AML-193 (cell line): ENCODE data around the gene TMEM87A.

Experiments used
- DNase-seq, 2 experiments: peaks; one replicate each; lab custom pipeline; 2025; lab: John Stamatoyannopoulos, UW

Gene TMEM87A

DNA sequence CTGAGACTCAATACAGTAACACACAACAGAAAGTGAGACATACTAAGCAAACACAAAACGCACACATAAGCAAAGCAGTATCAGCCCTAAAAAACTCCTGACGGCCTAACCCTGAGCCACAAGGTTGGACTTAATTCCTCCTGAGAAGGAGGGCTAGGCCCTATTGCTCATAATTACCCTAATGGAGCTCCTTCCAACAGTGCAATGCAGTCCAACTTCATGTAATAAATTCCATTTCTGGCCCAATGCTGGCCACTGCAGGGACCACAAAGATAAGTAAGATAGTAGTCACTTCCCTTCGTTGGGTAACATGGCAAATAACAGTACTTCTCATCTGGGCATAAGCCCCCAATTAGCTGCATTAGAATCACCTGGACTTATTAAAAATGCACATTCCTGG lies 69.3 kb downstream of the TMEM87A start:
- no peak for DNase-seq

DNA sequence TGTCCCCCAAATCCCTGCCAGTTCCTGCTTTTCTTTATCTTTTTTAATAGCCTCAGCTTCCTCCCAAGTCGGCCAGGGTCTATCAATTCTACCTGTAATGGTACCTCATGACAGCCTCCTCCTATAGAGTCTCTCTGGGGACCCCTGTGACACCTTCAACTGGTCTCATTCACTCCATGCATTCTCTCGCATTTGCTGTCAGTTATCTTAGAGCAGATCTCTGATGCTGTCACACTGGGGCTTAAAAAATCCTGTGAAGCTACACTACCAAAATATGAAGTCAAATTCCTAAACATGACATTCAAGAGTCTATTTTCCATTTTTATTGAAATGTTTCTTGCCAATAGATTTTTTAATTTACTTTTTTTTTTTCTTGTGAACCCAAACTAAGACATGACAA lies 70.6 kb downstream of the TMEM87A start:
- no peak for DNase-seq

DNA sequence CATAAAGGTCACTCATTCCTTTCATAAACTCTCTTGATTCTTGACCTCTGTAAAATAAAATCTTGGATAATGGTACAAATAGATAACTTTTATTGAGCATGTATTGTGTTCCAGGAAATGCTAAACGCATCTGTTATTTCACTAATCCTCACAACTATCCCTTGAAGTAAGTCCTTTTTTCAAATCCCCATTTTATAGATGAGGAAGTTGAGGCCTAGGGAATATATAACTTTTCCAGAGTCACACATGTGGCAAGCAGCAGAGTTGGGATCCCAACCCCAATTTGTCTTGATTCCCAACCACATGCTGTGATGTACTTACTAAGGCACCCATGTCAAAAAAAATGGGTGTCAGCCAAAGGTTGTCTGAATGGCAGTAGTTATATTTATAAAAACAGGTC lies 71.4 kb downstream of the TMEM87A start:
- no peak for DNase-seq

GRCh38 chr15:42199126-42199525 lies 74.1 kb downstream of the TMEM87A start:
- no peak for DNase-seq

- DNase-seq = no peak
Measured at GRCh38 chr15:42198516-42198915, 74.7 kb downstream of the TMEM87A start.

GRCh38 chr15:42194513-42194912 lies 78.7 kb downstream of the TMEM87A start:
- DNase-seq = no peak

- no peak for DNase-seq
Measured at GRCh38 chr15:42193383-42193782, 79.8 kb downstream of the TMEM87A start.

DNA sequence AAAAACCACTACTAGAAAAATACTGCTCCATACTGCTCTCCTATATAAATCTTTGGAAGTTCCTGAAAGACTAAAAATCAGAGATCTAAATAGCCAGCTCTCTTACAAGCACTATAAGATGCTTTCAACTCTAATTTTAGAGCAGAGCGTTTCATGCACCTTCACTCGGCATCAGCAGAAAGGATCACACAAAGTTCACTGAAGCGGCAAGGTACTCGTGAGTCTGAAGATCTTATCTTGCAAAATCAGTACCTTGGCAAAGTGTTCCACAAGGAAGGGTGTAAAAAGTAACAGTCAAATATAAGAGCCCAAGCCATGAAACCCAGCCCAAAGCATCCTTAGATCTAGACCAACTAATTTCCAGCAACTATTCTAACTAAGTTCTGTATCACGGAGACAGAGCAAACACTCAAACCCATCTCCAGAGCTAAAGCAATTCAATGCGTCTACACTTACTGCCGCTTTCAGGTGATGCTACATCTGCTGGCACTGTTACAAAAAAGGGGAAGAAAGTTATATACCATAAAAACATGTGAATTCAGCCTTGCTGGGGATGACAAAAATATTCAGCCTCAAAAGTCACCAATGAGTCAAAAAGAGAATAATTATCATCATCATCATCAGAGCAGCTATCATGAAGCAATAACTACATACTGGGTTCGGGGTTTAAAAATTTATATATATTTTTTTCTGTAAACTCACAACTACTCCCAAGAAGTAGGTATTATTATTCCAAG lies 81.5 kb downstream of the TMEM87A start:
- DNase-seq = no peak

GRCh38 chr15:42190370-42190769 lies 82.9 kb downstream of the TMEM87A start:
- no peak for DNase-seq

- no peak for DNase-seq
Measured at GRCh38 chr15:42185801-42186200, 87.4 kb downstream of the TMEM87A start.

DNA sequence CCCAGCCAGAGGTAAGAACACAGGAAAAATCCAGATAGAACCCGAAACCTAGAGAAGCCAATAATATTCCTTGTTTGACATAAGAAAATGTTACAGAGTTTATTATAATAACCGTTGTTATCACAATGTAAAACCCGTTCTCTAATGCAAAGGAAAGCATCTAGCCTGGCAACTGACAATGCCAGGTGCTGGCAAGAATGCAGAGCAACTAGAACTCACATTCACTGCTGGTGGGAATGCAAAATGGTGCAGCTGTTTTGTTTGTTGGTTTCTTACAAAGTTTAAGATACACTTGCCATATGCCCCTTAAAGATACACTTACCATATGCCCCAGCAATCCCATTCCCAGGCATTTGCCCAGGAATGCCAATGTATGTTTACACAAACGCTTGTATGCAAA lies 88.5 kb downstream of the TMEM87A start:
- no peak for DNase-seq

GRCh38 chr15:42184296-42184695 lies 88.9 kb downstream of the TMEM87A start:
- DNase-seq = no peak

DNA sequence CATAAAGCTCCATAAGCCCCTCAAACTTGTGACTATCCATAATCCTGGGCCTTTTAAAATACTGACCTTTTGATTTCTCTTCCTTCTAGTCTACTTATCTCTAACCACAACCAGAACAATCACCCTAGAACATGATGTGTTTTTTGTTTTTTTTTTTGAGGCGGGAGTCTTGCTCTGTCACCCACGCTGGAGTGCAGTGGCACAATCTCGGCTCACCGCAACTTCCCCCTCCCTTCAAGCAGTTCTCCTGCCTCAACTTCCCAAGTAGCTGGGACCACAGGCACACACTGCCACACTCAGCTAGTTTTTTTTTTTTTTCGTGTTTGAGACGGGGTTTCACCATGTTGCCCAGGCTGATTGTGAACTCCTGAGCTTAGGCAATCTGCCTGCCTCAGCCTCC lies 90.3 kb downstream of the TMEM87A start:
- no peak for DNase-seq

DNA sequence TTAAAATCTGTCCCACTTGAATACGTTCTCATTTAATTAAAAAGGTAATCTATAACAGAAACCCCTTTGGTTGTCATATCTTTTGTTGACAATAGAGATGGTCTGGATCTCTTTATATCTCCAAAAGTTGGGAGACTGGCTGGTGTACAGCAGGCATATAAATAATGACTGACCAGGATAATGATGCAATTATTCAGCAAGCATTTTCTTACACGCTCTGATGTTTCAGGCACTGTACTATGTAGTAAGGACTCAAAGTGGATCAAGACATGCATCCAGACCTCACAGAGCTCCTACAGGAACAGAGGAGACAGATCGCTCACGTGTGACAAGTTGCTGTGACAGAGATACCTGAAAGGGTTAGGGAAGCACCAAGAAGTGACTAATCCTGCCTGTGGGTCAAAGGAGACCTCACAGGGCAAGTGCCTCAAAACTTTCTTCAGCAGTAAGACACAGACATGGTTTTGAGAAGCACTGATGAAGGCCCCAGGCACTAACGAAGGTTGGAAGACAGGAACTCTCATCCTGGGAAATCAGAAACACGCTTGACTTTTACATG lies 90.8 kb downstream of the TMEM87A start:
- DNase-seq = no peak

DNA sequence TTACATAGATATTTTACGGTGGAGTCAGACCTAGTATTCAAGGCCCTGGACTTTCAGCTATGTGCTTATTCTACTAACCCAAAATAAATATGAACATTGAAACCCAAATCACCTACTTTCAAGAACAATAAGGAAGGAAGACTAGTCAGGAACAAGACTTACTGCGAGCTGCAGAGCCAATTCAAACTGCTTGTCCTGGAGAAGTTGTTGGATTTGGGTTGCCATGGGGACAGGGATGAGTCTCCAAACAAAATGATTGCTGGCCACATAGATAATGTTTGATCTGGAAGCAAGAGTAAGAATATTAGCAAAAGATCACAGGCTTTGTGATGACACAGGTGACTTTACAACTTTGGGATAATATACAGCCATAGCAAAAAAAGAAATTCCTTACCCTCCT lies 95.2 kb downstream of the TMEM87A start:
- DNase-seq = no peak

- no peak for DNase-seq
Measured at GRCh38 chr15:42175671-42176070, 97.6 kb downstream of the TMEM87A start.

- DNase-seq = no peak
Measured at GRCh38 chr15:42172475-42172874, 100.8 kb downstream of the TMEM87A start.

DNA sequence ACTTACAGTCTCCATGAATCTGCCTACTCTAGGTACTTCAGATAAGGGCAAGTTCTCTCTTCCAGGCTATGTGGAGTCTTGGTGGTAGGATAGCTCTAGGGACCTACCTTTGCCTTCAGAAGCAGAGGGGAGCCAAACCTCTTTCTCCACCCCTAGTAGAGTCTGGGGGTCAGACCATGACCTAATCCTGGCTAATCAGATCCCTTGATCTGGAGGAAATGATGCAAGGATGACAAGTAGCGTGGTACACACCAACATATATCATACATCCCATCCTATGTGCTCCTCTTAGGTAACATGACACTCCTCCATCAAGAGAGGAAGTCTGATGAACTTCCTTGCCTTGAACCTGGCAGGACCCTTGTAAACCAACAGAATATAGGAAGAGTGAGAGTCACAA lies 101.4 kb downstream of the TMEM87A start:
- no peak for DNase-seq

GRCh38 chr15:42171122-42171521 lies 102.1 kb downstream of the TMEM87A start:
- DNase-seq = no peak

- no peak for DNase-seq
Measured at GRCh38 chr15:42166225-42166940, 106.8 kb downstream of the TMEM87A start.

- DNase-seq = no peak
Measured at GRCh38 chr15:42165106-42165505, 108.1 kb downstream of the TMEM87A start.

DNA sequence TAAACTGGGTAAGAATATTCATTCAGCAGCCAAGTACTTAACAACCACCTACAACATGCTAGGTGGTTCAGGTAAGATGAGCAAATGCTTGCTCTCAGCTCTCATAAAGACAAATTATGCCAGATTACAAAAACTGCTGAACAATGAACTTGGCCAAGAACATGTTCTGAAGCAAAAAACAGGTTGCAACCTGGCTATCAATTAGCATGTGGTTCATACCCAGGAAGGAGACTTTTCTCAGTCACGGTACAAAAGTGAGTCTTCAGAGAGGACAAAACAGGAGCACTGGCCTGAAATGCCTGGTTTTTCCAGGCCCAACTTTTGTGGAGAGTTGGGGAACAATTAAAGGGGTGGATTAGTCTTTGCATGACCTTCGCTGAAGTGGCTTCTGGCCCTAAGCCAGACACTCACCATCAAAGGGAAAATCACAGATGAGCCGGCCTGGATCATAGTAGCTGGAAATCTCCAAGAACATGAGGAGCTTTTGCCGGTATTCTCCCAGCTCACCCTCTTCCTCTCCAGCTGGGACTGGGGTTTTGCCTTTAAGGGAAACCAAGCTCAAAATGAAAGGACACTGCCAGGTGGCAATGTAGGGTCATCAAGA lies 109.2 kb downstream of the TMEM87A start:
- no peak for DNase-seq

- DNase-seq = no peak
Measured at GRCh38 chr15:42163291-42163690, 109.9 kb downstream of the TMEM87A start.
